Measurements from ENCODE around the gene CDC42SE2.

Gene CDC42SE2

DNA sequence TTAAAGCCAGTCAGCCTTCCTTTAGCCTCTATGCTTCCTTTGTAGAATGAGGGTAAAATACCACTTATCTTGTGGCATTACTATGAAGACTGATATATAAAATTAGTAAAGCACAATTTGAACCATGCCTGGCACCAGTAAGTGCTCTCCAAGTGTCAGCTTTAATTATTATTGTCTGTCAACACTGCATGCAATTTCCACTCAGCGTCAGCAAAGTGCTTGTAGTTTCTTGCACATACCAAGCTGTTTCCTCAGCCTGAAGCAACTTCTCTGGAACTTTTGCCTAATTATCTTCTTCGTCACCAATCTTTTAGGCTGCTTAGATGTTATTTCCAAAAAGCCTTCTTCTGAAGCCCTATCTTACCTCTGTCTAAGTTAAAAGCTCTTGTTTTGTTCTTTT, 177.3 kb downstream of the CDC42SE2 start:
- DNase-seq (ENCODE audit: low spot score): no peak

Data from pons (tissue), 1 donor.